Astrocyte of the spinal cord (primary cell): Measurements from ENCODE around the gene KBTBD8.

ENCODE experiments used
- DNase-seq: peaks from one replicate; pipeline ENCODE4 v3.0.0; 2011; ENCODE audit warnings: low read depth, low spot score
- H3K4me3 ChIP-seq: 2 replicates; pipeline ENCODE4 v1.5.1; 2011; ENCODE audit warnings: low read depth, mild to moderate bottlenecking, low read length, moderate library complexity
- CTCF ChIP-seq: IDR thresholded peaks from 2 replicates; pipeline ENCODE4 v1.5.1; 2012; ENCODE audit warnings: low read depth, mild to moderate bottlenecking, low read length, inconsistent platforms
- in situ Hi-C: cut with HindIII; loops from 2 replicates; pipeline ENCODE4 v1.10.0; 2017; ENCODE audit warnings: low sequenced_read_pairs

Gene KBTBD8

DNA sequence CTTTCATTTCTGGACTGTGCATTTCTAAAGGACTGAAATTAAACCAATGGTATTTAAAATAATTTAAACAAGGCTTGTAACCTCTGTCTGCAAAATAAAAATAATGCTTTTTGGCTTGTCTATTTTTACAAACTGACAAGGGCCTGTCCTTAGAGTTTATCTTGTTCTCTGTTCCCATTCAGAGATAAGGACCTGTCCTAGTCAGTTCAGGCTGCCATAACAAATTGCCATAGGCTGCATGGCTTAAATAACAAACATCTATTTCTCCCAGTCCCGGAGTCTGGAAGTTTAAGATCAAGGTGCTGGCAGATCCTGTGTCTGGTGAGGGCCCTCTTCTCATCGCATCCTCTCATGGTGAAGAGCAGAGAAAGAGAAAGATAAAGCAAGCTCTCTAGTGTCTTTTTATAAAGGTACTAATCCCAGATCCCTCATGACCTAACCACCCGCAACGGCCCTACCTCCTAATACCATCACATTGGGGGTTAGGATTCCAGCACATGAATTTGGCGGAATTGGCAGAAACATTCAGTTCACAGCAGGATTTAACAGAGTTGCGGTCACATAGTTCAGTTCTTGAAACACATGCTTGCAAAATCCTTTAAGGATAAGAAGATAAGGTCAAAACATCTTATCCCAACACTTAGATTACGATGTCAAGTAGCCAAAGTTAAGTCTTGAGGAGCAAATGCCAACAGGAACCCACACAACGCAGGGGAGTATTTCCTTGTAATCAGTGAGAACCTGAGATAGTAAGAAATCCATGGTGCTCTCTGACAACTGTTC is 17.8 kb downstream of the KBTBD8 start:
- no peak for TF ChIP-seq CTCF
- no peak for DNase-seq
- in situ Hi-C loops: no loop called here
- no peak overlapping the region for H3K4me3 ChIP-seq

- H3K4me3 ChIP-seq: no peak overlapping the region
- TF ChIP-seq CTCF: no peak
- no peak for DNase-seq
- in situ Hi-C loops: no loop called here
Measured at GRCh38 chr3:67016522-67017080, 18.5 kb downstream of the KBTBD8 start.

DNA sequence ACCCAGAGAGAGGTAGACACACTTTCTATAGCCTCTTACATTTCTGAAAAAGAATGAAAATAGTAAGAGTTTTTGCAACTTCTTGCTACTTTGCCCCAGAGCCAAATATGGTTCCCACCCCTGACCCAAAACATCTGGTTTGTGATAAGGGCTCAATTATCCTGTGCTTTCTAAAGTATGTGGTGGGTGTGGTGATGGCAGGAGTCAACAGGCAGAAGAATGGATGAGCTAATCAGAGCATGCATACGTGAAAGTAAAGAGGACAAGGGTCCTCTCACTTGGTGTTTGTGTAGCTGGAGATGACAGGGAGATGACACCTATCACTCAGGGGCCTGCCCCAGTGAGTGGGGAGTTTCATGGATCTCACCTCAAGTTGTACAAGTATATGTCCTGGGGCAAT is 19.1 kb downstream of the KBTBD8 start:
- H3K4me3 ChIP-seq: no peak overlapping the region
- in situ Hi-C loops: no loop called here
- no peak for TF ChIP-seq CTCF
- DNase-seq: no peak

GRCh38 chr3:67018105-67018788 is 20.1 kb downstream of the KBTBD8 start:
- no peak for TF ChIP-seq CTCF
- in situ Hi-C loops: no loop called here
- no peak overlapping the region for H3K4me3 ChIP-seq
- peak; percentile 3 for DNase-seq

GRCh38 chr3:67018789-67019526 is 20.9 kb downstream of the KBTBD8 start:
- TF ChIP-seq CTCF: no peak
- no peak overlapping the region for H3K4me3 ChIP-seq
- in situ Hi-C loops: no loop called here
- DNase-seq: no peak

GRCh38 chr3:67028001-67028784 is 30.1 kb downstream of the KBTBD8 start:
- no peak overlapping the region for H3K4me3 ChIP-seq
- no peak for DNase-seq
- no peak for TF ChIP-seq CTCF
- in situ Hi-C loops: no loop called here
